ENCODE results near the gene MUC6.

MUC6 gene

DNA sequence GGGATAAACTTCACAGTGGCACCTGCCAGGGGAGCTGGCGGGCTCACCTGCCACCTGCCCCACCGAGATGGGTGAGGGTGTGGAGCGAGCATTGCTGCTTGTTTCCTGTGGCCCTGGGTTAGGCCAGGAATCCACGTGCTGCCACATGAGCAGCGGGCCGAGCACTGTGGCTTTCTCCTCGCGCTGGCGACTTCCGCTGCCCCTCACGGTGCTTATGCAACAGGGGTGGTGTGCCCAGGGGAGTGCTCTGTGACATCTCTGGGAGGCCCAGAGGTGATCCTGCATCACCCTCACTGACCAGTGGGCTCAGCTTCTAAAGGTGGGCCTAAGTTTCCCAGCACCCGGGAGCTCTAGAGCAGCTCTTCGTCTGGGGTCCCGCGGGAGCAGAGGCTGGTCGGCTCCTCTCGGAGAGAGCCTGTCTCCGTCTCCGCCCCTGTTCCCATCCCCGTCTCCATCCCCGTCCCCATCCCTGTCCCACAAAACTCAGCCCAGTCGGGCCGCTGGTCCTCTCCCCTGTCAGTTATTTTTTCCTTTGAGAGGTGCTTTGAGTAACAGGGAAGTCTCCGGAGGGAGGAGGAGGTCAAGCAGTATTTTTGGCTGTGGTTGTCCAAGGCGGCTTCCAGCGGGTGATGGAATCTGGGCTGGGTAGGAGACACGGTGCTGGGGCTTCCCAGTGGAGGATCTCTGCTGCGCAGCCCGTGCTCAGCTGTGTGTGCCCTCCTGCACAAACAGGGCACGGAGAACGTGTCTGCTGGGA is 68.3 kb downstream of the MUC6 start:
- no peak overlapping the region for H3K4me3 ChIP-seq (ENCODE audit: insufficient read depth, low read depth, low read length, poor library complexity, severe bottlenecking)
- DNase-seq = no peak
- no peaks in the 10 kb centered on the region for H3K9me3 ChIP-seq (ENCODE audit: control insufficient read depth, low read length)
- H3K27me3 ChIP-seq (replicated peaks; ENCODE audit: control insufficient read depth, insufficient read depth, low read length, poor library complexity, severe bottlenecking) = no peaks in the 10 kb centered on the region
- H3K4me1 ChIP-seq (ENCODE audit: control insufficient read depth, insufficient read depth, low read length, poor library complexity, severe bottlenecking) = peaks cover 9% of the 10 kb centered on the region
- no peak overlapping the region for H3K27ac ChIP-seq (ENCODE audit: insufficient read depth, low read length, poor library complexity, severe bottlenecking)
- H3K36me3 ChIP-seq (ENCODE audit: control insufficient read depth, insufficient read depth, low read length) = peaks cover 17% of the 10 kb centered on the region

- Histone ChIP-seq H3K4me3 (ENCODE audit: insufficient read depth, low read depth, low read length, poor library complexity, severe bottlenecking) (no peak overlapping the region), H3K36me3 (ENCODE audit: control insufficient read depth, insufficient read depth, low read length) (peaks cover 4% of the 10 kb centered on the region), H3K27me3 (replicated peaks; ENCODE audit: control insufficient read depth, insufficient read depth, low read length, poor library complexity, severe bottlenecking) (no peaks in the 10 kb centered on the region), H3K9me3 (ENCODE audit: control insufficient read depth, low read length) (no peaks in the 10 kb centered on the region), H3K27ac (ENCODE audit: insufficient read depth, low read length, poor library complexity, severe bottlenecking) (no peak overlapping the region), H3K4me1 (ENCODE audit: control insufficient read depth, insufficient read depth, low read length, poor library complexity, severe bottlenecking) (peaks cover 5% of the 10 kb centered on the region)
- no peak for DNase-seq
Measured at GRCh38 chr11:965206-965775, 71.2 kb downstream of the MUC6 start.

DNA sequence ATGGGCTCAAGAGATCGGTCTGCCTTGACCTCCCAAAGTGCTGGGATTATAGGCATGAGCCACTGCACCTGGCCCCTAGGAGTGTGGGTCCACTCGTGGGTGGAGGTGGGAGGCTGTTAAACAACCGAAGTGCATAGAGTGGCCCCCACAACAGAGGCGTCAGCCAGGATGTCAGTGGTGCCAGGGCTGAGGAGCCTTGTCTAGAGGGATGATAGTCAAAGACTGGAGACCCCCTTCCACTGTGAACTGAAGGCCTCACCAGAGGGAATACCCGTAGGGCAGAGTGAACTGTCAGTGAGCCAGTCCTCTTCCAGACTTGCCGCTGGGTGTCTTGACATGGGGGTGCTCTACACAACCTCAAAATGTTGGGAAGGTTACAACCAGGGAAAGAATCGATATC is 72.7 kb downstream of the MUC6 start:
- Histone ChIP-seq H3K9me3 (ENCODE audit: control insufficient read depth, low read length) (no peaks in the 10 kb centered on the region), H3K4me3 (ENCODE audit: insufficient read depth, low read depth, low read length, poor library complexity, severe bottlenecking) (no peak overlapping the region), H3K27me3 (replicated peaks; ENCODE audit: control insufficient read depth, insufficient read depth, low read length, poor library complexity, severe bottlenecking) (no peaks in the 10 kb centered on the region), H3K4me1 (ENCODE audit: control insufficient read depth, insufficient read depth, low read length, poor library complexity, severe bottlenecking) (no peaks in the 10 kb centered on the region), H3K36me3 (ENCODE audit: control insufficient read depth, insufficient read depth, low read length) (peaks cover 11% of the 10 kb centered on the region), H3K27ac (ENCODE audit: insufficient read depth, low read length, poor library complexity, severe bottlenecking) (no peak overlapping the region)
- no peak for DNase-seq

All from effector memory CD4-positive, alpha-beta T cell (primary cell).